ENCODE results near the gene SVEP1.

SVEP1 gene

GRCh38 chr9:110561826-110562225 is 17.7 kb downstream of the SVEP1 start:
- H3K36me3 ChIP-seq (ENCODE audit: control insufficient read depth, low read length), result no peaks in the 10 kb centered on the region
- no peaks in the 10 kb centered on the region for H4K20me1 ChIP-seq (ENCODE audit: control insufficient read depth, insufficient read depth, low read depth, low read length)
- no peaks in the 10 kb centered on the region for H3K4me1 ChIP-seq (ENCODE audit: control insufficient read depth, low read length)
- TF ChIP-seq CTCF (IDR thresholded peaks at IDR 0.05; ENCODE audit: low read depth, low read length, poor library complexity, severe bottlenecking) (no peak), EZH2phosphoT487 (IDR thresholded peaks at IDR 0.05; ENCODE audit: borderline replicate concordance, low read length) (no peak)
- H3K9me2 ChIP-seq (replicated peaks; ENCODE audit: control insufficient read depth, low read length), result no peaks in the 10 kb centered on the region
- no peak overlapping the region for H3K4me2 ChIP-seq (ENCODE audit: low read length)
- no peak overlapping the region for H3K27ac ChIP-seq (ENCODE audit: low read depth, low read length)
- H3K27me3 ChIP-seq (ENCODE audit: control insufficient read depth, low read length), result no peaks in the 10 kb centered on the region
- H3K79me2 ChIP-seq (ENCODE audit: control insufficient read depth, low read length), result no peaks in the 10 kb centered on the region
- H3K4me3 ChIP-seq (ENCODE audit: low read length), result no peak overlapping the region
- H3F3A ChIP-seq (ENCODE audit: control insufficient read depth, insufficient read depth), result no peaks in the 10 kb centered on the region
- no peaks in the 10 kb centered on the region for H3K9me3 ChIP-seq (ENCODE audit: control insufficient read depth, insufficient read depth, low read length)

- TF ChIP-seq CTCF (IDR thresholded peaks at IDR 0.05; ENCODE audit: low read depth, low read length, poor library complexity, severe bottlenecking) (no peak), EZH2phosphoT487 (IDR thresholded peaks at IDR 0.05; ENCODE audit: borderline replicate concordance, low read length) (no peak)
These were observed 19.7 kb downstream of the SVEP1 start for GRCh38 chr9:110559869-110560268.

GRCh38 chr9:110555551-110556331 is 23.8 kb downstream of the SVEP1 start:
- no peaks in the 10 kb centered on the region for H4K20me1 ChIP-seq (ENCODE audit: control insufficient read depth, insufficient read depth, low read depth, low read length)
- no peak overlapping the region for H3K4me3 ChIP-seq (ENCODE audit: low read length)
- no peak overlapping the region for H3K4me2 ChIP-seq (ENCODE audit: low read length)
- H3K36me3 ChIP-seq (ENCODE audit: control insufficient read depth, low read length), result no peaks in the 10 kb centered on the region
- H3K4me1 ChIP-seq (ENCODE audit: control insufficient read depth, low read length), result no peaks in the 10 kb centered on the region
- H3K27ac ChIP-seq (ENCODE audit: low read depth, low read length), result no peak overlapping the region
- TF ChIP-seq CTCF (IDR thresholded peaks at IDR 0.05; ENCODE audit: low read depth, low read length, poor library complexity, severe bottlenecking), result no peak
- TF ChIP-seq EZH2phosphoT487 (IDR thresholded peaks at IDR 0.05; ENCODE audit: borderline replicate concordance, low read length), result no peak
- no peaks in the 10 kb centered on the region for H3F3A ChIP-seq (ENCODE audit: control insufficient read depth, insufficient read depth)
- no peaks in the 10 kb centered on the region for H3K9me2 ChIP-seq (replicated peaks; ENCODE audit: control insufficient read depth, low read length)
- H3K9me3 ChIP-seq (ENCODE audit: control insufficient read depth, insufficient read depth, low read length), result no peaks in the 10 kb centered on the region
- H3K79me2 ChIP-seq (ENCODE audit: control insufficient read depth, low read length), result no peaks in the 10 kb centered on the region
- no peaks in the 10 kb centered on the region for H3K27me3 ChIP-seq (ENCODE audit: control insufficient read depth, low read length)

More at GRCh38 chr9:110559869-110560268, 19.7 kb downstream of the SVEP1 start:
- Histone ChIP-seq H3K4me3 (ENCODE audit: low read length) (no peak overlapping the region), H3K27ac (ENCODE audit: low read depth, low read length) (no peak overlapping the region), H3F3A (ENCODE audit: control insufficient read depth, insufficient read depth) (no peaks in the 10 kb centered on the region), H3K4me1 (ENCODE audit: control insufficient read depth, low read length) (no peaks in the 10 kb centered on the region), H3K9me2 (replicated peaks; ENCODE audit: control insufficient read depth, low read length) (no peaks in the 10 kb centered on the region), H3K9me3 (ENCODE audit: control insufficient read depth, insufficient read depth, low read length) (no peaks in the 10 kb centered on the region), H3K4me2 (ENCODE audit: low read length) (no peak overlapping the region), H3K79me2 (ENCODE audit: control insufficient read depth, low read length) (no peaks in the 10 kb centered on the region), H3K27me3 (ENCODE audit: control insufficient read depth, low read length) (no peaks in the 10 kb centered on the region), H3K36me3 (ENCODE audit: control insufficient read depth, low read length) (no peaks in the 10 kb centered on the region), H4K20me1 (ENCODE audit: control insufficient read depth, insufficient read depth, low read depth, low read length) (no peaks in the 10 kb centered on the region)

Measured in DOHH2 (cell line).